ENCODE data around the gene ARL6.
A peak's percentile ranks its signal among the peaks of the same experiment; 100 is the strongest.

Gene ARL6, protein sequence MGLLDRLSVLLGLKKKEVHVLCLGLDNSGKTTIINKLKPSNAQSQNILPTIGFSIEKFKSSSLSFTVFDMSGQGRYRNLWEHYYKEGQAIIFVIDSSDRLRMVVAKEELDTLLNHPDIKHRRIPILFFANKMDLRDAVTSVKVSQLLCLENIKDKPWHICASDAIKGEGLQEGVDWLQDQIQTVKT

DNA sequence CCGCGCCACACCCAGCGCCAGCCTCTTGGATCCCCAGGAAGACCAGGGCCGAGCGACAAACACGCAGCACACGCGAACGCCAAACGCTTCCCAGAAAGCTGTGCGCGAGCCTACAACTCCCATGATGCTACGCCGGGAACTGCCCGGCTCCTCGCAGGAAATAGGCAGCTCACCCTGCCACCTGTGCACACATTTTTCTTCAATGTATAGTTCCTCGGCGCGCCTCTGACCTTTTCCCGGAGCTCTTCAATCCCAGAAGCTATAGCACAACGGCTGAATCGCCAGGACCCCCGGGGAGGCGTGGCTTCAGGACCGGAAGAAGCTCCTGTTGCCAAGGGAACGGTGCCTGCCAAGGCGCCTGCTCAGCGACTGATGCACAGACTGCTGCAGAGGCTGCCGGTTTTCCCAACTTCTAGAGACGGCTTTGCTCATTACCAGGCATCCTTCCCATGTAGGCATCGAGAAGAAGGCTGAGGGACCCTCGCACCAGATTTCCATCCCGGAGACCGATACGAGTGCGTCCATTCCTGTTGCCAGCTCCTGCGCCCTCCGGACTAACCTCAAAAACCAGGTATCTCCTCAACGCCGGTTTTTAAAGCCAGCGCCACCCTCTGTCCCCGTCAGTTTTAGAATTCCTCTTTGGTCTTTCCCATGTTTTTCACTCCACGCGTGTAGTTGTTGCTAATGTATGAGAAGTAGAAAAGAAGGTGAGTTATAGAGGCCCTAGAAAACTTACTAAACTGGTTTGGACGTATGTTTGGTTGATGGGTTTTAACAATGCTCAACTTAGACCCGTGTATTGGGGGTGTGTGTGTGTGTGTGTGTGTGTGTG lies at the start of gene ARL6:
Gene ARL6 (plus strand): TSS at position 352 of the 832 bp plus-strand sequence. CDS start 3,350 bp downstream, outside the sequence.
- DNase-seq, result peak; percentile 86

DNA sequence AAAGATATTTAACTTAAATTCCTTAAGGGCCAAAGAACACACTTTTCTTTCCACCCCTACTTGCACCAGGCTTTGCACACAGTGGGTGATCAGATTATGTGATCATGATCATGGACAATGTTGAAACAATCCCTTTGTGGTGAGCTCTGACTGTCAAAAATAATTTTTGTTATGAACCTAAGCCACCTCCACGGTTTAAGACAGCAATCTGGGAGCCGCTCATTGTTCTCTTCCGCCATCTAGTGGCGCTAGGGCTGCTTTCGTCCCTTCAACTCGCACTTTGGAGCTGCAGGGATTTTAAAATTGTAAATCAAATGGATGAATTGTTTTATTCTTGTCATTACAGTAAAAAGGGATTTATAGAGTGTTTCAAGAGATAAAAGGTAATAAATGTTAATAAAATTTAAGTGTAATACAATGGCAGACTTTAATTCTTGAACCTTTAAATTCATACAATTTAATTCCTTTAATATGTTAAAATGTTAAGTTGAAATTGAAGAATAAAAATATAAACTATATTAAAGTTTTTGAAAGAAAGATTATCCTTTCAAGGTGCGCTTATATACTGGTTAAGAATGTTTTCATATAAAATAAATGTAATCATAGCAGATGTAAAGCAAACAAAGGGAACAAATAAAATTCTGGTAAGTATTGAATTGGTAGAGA lies 45.3 kb upstream of the ARL6 start:
- peak; percentile 79 for DNase-seq

DNA sequence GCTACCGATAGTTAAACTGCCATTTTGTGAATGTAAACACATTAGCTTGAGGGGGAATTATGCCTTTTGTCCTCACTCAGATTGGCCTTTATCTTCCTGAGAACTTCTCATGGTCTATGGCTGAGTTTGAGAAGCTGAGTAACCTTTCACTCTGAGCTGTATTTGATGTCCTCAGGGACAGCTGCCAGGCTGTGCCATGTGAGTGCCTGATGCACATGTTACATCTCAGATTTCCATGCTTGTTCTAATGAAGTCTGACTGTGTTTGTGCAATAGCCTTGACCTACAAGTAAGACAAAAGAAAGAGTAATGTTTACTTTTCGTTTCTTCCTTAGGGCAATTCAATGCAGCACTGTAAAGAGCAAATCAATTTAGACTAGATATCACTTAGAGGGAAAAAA lies 44.1 kb upstream of the ARL6 start:
- DNase-seq, result no peak

DNA sequence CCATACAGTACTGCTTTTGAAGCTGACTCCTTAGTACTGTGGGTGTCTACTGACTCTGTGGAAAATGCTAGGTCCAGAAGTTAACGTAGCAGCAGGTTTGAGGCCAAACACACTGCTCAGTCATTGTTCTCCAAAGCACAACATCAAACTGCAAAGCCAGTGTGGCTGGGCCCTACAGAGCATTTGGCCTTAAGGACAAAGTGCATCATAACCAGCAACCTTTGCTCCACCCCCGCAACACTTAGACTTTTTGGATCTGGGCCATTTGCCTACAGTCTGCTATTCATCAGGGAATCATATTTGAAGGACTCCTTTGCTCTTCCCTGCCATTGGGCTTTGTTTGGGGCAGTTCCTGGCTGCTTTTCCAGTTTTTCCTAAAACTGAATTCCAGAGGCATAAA lies 43.1 kb upstream of the ARL6 start:
- no peak for DNase-seq

DNA sequence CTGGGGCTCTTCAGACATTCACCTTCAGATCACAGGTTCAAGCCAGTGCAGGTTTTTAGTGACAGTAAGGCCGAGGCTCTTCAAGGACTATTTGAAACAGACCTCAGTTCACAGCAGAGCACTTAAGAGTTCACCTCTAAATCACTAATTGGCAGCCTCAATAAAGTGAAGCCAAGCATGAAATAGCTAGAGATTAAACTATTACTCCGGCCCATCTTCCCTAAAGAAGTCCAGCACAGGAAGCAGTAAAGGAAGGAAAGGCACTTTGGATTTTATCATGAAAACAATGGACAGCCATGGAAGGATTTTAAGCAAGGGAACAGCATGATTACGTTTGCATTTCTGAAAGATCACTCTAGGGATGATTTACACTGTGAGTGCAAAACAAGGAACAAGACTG lies 27.6 kb upstream of the ARL6 start:
- DNase-seq, result no peak

DNA sequence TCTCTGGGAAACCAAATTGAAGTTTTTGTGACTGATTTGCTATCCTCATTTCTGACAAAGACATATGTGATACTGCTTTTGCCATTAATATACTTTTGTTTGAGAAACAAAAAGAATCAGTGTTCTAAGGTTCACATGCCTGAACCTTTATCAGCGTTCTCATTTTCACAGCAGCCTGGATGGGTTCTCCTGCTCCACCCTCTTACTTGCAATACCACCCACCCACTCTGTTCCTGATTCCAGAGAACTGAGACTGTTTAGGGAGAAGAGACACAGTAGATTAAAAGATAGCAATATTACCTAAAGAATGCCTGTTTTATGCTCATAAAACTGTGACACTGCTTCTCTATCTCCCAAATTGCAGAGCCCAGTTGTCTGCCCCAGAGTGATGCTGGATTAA lies 25.8 kb upstream of the ARL6 start:
- no peak for DNase-seq

DNA sequence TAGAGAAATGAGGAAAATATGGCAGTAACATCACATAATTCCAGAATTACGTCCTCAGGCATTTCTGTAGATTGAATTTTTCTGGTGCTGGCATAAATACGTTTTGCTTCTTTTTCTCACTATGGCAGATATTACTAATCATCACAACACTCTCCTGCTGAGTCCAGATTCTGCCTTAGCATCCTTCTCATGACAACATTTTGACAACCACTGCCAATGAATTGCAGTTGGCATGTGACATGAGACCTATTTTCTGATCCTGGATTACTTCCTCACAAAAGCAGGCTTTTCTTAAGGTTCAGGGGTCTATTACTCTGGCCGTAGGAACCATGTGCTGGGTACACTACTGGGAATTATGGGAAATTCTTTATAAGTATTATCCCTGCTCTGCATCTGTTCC lies 22.5 kb upstream of the ARL6 start:
- no peak for DNase-seq

DNA sequence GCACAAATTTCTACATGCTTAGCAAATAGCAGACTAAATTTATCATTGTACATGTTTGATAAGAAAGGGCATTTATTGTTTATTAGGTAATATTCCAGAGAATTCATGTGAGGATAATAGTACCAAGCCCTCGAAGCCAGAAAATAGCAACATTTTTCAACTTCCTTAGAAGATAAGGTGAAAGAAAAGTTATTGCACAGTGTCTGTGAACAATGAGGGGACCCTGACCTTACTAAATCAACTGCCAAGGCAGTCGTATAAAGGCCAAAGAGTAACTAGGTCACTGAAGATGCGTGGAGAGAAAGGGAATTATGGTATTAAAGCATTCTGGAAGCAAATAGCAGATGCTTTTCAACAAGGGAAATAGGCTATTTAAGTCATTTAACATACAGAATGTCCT lies 20.3 kb upstream of the ARL6 start:
- no peak for DNase-seq

DNA sequence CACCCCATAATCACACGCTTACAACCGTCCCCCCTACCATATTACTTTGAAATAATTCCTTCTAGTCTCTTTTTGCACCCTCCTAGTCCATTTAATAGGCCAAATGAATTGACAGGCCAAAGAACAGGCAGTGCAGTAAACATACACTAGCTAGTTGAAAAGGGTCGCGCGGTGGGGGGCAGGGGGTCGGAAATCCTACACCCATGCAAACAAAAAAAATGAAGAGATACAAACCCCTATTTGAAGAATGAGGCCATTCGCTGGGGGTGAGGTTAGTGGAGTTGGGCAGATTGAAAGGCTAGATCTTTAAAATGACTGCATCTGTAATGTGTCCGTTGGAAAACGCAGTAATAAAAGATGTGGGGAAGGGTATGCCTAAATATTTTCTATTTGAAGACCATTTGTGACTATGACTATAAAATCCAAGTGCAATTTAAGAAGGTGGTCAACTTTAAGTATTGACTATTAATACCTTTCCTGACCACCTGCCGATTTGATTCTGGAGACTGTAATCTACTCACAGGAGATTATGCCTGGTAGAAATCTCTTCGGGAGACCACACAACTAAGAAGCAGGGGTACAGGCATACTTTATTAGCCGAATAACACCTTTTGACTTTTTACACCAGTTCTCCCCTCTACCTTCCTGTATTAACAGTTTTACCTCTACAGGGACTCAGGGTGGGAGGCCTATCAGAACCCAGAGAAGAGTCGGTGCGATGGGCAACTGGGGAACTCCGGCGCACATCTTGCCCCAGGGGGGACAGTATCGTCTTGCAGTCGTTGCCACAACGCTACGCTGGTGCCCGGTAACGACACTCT lies 762 bp upstream of the ARL6 start:
- DNase-seq, result no peak

DNA sequence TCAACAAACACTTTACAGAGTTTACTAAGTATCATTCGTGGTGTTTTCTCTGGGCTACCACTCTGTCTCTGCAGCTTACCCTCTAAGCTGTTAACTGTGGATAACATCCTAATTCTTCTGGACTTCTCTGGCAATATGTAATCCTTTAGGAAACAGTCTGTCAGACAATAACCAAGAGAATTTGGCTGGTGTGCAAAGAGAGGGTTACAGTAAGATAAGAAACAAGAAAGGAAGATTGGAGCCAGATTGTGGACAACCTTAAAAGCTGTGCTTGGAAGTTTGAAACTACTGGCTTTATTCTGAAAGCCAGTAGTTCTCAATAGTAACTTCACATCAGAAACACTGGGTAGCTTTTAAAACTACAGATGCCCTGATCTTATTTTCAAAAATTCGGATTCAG lies 778 bp downstream of the ARL6 start:
- no peak for DNase-seq

DNA sequence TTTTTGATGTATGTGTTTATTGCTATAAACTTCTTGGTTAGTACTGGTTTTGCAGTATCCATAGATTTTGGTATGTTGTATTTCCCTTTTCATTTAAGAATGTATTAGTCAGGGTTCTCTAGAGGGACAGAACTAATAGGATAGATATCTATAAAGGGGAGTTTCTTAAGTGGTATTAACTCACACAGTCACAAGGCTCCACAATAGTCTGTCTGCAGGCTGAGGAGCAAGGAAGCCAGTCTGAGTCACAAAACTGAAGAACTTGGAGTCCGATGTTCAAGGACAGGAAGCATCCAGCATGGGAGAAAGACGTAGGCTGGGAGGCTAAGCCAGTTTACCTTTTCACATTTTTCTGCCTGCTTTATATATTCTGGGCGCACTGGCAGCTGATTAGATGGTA lies 8.4 kb downstream of the ARL6 start:
- DNase-seq, result no peak

DNA sequence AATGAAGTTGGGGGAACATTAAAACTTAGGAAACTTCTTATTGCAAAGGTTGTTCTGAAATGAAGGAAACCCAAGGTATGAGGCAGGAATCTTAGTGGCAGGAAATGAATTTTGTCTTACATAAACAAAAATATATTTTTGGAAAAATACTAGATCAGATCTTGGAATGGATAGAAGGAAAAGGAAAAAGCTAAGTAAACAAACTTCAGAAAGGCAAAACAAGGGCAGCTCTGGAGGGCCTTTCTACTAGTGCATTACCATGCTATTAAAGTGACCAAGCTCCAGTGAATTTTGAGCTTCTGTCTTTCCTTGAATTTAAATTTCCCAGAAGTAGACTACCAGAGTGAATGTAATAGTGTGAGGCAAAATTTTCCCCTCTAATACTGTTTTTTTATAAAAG lies 13.6 kb downstream of the ARL6 start:
- no peak for DNase-seq

DNA sequence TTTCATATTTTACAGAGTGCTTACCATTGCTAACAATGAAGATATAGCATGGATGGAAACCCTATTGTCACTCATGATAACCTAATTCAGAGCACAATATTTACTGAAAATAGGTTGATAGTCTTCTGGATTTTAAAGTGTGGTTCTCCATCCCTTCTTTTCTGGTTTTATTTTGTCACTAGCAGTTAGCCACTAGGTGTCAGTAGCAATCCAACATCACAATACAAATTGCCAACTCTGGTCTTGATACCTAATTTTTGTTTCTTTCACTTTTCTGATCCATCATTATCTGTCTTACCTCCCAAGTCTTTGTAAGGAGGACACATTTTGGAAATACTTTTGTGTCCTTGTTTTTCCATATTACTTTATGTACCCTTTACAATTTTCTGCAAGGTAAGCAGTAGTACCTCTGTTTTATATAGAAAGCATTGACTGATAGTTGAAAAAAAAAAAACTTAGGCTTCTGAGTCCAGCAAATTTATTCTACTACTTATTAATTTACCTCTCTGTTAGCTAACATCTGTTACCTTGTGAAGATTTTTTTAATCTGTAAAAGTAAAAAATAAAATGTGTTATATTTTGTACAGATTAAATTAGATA lies 29.0 kb downstream of the ARL6 start:
- peak; percentile 42 for DNase-seq

DNA sequence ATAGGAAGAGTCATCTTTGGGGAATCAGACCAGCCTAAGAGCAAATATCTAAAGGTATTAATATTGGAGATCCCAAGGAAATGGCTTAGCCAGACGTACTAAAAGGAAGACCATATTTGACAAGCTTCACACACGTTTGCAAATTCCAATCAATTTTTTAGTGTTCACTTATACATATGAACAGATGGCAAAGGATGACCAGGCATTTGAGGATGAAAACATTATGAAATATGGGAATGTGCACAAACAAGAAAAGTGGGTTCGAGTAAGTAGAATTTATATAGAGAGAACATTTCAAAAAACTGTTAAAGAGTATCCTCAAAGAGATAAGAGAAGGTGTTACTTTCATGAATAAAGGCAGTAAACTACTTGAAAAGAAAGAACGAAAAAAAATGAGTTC lies 31.4 kb downstream of the ARL6 start:
- no peak for DNase-seq

DNA sequence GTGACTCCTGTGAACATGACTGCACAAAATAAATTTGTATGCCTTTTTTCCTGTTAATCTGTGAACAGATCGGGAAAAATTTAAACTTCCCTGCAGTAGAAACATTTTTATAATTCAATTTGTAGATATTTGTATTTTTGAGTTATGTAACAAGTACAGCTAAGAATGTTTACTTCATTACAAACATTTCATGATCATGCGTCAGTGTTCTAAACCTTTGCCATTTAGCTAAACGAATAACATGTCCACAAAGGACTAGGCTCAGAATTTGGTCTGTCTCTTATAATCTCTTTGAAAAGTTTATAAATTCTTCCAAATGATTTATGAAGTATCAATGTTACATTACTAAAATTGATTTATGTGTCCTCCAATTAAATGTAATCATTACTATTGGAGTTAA lies 39.9 kb downstream of the ARL6 start:
- no peak for DNase-seq

DNA sequence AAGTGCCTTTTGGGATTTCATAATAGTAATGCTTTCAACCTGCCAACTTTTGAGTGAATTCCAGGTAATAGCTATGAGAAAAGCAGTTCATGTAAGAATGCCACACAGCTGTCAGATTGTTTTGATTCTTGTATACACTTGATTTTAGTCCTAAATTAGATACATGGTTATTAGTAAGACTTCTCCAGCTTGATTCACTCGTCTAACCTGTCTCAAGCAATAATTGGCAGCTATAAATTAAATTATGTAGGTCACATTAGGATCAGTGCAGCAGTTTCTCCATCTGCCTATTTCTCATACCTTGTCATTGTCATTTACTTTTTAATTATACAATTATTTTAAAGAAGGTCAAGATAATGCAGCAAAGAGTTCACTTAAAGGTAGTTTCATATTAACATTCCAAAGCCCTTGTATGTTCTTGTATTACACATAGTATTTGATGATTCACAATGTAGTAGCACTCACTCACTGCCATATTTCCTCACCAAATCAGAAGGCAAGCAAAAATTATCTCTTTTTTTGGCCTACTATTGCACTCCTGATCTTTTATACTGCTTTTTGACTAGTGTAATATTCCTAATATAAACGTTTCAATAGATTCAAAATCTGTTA lies 46.3 kb downstream of the ARL6 start:
- DNase-seq, result no peak

DNA sequence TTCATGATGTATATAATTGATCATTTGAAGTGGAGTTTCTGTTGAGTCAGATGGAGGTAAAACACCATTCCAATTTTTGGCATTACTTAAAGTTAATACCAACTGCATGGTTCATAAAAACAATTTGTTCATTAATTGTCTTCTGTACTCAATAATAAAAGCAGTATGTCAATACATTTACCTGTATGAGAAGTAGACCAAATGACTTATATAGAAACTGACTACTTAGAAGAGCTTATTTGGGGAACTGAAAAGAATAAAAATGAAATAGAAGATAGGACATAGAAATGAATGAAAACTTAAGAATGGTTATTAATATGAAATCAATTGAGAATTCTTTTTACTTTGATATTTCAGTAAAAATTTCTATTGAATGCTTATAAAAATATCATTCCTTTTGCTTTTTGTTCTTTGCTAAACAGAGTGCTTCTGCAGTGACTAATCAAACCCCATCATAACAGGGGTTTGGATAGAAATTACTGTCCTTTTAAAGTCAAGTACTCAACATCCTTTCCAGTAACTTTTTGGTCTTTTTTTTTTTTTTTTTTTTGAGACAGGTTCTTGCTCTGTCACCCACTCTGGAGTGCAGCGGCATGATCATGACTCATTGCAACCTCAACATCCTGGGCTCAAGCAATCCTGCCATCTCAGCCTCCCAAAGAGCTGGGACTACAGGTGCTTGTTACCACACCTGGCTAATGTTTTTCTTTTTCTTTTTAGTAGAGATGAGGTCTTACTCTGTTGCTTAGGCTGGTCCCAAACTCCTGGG lies 50.8 kb downstream of the ARL6 start:
- DNase-seq, result peak; percentile 33

DNA sequence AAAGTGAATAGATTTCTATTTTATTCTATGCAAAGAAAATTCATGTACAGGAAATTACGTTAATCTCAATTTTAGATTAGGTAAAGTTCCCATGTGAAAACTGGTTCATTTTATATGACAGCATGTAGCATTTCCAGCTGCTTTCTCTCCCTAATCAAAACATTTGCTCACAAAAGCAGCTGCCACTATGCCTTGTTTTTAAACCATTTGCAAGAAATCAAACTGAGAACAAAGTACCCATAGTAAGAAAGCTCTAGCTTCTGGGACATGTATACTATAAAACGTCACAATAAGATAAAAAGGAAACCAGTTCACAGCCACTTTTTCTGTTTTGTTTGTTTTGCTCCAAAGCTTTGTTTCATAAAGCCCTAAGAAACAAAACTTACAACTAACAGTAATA lies 52.3 kb downstream of the ARL6 start:
- no peak for DNase-seq

DNA sequence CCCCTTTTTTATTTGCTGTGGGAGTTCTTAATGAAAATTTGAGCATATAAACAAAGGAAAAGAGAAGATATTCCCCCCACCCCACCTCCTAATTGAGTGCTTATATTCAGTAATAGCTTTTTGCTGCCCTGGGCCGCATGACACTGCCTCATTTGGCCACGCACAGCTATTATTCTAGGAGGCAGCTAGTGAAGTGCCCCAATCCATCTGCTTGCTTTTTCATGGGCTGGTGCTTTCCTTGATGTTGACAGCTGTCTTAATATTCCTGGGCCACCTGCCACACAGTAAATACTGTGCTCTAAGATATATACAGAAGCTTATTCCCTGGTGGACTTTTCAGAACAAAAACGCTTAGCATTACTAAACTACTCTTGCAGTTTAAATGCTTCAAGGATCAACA lies 53.4 kb downstream of the ARL6 start:
- no peak for DNase-seq

DNA sequence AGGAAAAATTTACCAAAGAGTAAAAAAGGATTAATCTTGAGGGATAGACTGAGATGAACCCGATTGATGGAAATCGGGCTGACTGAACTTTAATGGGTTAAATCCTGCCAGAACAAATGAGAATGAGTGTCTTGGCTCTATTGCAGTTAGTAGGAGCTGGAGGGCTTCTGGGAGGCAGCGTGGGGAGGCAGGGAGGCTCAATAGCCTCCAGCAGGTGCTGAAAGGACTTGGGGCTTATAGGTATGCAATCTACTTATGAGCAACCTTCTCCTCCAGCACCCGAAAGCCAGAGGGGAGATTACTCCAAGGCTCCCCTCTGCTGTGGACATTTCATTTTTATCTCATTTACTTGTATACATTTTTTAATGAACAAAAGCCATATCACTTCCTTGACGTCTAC lies 56.2 kb downstream of the ARL6 start:
- DNase-seq, result no peak

DNA sequence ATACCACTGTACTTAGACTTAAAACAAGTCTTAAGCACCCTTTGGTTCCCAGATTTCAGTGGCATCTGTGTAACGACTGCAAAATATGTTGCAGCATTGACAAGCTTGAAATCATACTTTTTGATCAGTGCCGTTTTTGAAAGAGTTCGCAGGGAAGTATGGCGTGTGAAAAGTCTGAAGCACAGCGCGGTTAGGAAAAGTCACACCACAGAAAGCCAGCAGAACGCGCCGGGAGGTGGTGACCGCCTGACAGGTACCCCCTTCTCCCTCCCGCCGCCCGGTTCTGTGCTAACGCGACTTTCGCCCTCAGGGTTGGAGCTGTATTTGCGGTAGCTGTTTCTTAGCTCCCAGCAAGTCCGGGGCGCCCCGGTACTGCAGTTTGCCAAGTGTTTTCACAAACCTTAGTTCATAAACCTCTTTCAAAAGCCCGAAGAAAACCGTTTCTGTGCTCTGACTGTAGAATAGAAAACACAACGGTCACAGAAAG lies 56.8 kb downstream of the ARL6 start:
- DNase-seq, result peak; percentile 65
